ENCODE data around the gene SLC25A48. TPM values are rescaled to one million over a fixed set of nuclear protein-coding genes. Genes with fewer than 3 reads are reported as not detected.
A peak's percentile ranks its signal among the peaks of the same experiment; 100 is the strongest.
"Not testable (repeated sequence)": the region's sequence is repeated elsewhere in the genome, so short reads cannot be mapped to it uniquely, and the experiment has no call there.

The SLC25A48 gene
- polyA plus RNA-seq, 3 donors, result 2.7 to 3.8 (median 3.4) TPM

GRCh38 chr5:135829681-135830383, 4.6 kb upstream of the SLC25A48 start:
- peak; percentile 49 to 65 (median 56) for DNase-seq (ENCODE audit: low read depth in 3 of 3, low spot score in 2 of 3)

GRCh38 chr5:135830384-135830700, 4.1 kb upstream of the SLC25A48 start:
- no peak for DNase-seq (ENCODE audit: low read depth in 3 of 3, low spot score in 2 of 3)

DNA sequence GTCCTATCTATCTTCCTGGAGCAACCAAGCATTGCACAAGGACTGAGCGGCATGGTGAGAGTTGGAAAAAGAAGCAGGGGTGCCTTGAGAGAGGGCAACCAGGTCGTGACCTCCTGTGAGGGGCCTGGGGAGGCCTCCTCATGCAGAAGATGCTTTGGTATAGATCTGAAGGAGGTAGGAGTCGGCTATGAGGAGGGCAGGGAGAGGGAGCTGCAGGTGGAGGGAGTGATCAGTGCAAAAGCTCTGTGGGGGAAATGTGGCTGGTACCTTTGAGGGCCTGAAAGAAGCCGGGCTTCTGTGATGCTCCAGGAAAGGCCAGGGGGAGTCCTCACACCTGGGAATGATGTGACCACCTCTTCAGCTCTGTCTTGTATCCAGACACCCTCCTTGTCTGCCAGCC, 3.6 kb upstream of the SLC25A48 start:
- no peak for DNase-seq (ENCODE audit: low read depth in 3 of 3, low spot score in 2 of 3)

DNA sequence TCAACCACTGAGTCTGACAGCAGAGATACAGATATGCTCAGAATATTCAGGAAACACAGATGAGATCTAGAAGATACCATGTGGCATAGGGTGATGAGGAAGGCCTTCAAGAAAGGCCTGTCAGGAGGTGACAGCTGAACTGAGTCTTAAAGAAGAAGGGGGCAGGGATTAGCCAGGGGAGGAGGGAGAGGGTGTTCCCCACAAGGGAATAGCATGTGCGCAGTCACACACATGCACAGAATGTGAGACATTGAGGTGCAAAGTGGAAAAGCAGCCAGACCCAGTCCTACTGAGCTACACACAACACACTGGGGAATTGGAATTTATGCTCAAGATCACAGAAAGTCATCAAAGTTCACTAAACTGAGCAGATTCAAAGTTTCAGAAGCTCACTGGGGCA, 3.0 kb upstream of the SLC25A48 start:
- DNase-seq (ENCODE audit: low read depth in 3 of 3, low spot score in 2 of 3), result no peak

DNA sequence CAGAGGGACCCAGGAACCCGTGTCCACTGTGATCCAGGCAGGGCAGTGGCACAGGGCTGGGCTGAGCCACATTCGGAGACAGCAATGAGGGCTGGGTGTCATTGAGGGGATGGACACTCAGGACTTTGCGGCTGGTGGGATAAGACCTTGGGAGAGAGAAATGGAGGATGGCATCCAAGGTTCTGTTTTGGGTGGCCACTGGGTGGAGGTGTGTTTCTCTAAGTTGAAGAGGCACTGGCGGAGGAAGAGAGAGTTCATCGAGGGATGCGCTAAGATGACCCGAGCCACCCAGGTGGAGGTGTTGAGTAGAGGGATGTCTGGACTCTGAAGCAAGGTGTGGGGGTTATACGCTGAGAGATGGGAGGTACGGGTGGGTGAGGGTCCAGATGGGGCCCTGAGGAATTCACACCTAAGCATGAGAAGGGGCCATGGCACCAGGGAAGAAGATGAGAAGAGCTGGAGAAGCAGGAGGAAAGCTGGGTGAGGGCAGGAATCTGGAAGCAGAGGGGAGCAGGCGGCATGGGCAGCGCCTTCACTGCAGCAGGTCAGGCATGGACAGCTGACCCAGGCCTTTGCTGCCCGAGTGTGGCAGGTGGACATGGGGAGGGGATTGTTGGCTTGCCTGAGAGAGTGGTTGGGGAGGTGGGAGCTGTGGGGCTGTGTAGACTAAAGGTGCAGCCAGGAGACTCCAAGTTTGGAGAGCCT, 2.5 kb upstream of the SLC25A48 start:
- DNase-seq (ENCODE audit: low read depth in 3 of 3, low spot score in 2 of 3), result no peak

DNA sequence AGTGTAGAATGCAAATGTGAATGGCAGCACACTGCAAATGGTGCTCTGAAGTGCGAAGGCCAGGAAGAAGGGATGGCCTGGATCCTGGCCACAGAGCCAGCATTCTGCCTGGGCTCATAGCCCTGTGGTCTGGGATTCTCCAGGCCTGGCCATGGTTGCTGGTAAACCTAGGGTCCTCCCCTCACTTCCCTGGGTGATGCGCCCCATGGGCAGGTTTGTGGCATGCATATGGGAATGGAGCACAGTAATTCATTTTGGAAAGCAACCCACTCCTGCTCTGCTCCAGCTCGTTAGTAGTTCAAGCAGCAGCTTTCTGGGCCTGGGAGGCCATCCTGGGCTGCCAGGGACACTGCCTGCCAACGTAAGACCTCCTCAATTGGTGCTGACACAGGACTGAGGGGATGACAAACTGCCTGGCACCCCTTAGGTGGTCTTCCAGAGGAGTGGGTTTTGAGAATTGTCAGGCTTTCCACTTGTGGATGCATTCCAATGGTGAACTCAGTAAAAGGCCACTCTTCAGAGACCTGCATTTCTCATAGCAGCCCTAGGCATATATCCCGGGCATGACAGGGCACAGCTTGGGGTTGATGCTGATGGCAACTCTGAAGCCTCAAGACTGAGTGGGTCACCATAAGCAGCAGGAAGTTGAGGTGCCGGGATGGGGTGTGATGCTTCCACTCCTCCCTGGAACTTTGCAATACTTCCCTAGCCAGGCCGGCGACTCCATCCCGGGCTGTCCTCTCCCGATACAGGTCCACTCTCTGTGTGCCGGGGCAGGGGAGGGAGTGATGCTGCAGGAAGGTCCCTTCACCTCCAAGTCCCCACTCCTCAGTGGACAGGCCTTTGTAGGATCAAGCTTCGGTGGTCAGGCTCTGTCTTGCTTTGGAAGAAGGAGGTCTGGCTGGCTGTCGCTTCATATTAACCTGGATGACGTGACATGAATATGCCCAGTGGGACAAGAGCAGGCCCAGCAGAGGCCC, 1.2 kb upstream of the SLC25A48 start:
- DNase-seq (ENCODE audit: low read depth in 3 of 3, low spot score in 2 of 3), result no peak

DNA sequence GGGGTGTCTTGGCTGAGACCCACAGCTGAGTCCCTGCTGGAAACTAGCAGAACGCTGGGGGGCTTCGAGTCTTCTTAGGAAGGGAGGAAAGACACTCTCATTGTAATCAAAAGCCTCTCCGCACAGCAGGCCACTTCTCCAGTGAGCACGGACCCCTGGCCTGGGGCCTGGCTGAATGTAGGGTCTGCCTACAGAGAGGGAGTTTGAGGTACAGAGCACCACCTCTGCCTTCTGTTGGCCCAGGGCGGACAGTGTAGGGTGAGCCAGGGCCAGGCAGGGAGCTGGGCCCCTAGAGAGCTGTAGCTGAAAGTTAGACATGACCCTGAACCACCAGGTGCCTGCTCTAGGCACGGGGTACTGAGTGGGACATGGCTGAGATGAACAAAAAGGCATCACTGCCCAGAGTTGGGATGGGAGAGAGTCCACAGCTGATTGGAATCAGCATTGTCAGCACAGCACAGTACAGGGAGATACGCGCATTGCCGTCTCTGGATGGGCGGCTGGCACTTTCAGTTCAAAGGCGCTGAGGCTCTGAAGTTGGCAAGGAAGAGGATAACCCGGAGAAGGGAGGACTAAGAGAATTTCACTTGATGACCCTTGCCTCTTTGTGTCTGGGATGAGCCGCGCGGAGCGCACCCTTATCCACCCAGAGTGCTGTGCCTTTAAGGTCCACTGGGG, 363 bp upstream of the SLC25A48 start:
- peak in 2 of 3 donors; percentile 3 to 13 for DNase-seq (ENCODE audit: low read depth in 3 of 3, low spot score in 2 of 3)

GRCh38 chr5:135835766-135836165, 1.3 kb downstream of the SLC25A48 start:
- no peak for DNase-seq (ENCODE audit: low read depth in 3 of 3, low spot score in 2 of 3)

DNA sequence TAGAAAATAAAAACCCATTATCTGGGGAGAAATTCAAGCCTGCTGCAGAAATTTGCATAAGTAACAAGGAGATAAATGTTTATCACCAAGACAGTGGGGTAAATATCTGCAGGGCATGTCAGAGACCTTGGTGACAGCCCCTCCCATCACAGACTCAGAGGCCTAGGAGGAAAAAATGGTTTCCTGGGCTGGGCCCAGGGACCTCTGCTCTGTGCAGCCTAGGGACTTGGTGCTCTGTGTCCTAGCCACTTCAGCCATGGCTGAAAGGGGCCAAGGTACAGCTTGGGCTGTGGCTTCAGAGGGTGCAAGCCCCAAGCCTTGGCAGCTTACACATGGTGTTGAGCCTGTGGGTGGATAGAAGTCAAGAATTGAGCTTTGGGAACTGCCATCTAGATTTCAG, 3.9 kb downstream of the SLC25A48 start:
- not testable (repeated sequence) for DNase-seq (ENCODE audit: low read depth in 3 of 3, low spot score in 2 of 3)

DNA sequence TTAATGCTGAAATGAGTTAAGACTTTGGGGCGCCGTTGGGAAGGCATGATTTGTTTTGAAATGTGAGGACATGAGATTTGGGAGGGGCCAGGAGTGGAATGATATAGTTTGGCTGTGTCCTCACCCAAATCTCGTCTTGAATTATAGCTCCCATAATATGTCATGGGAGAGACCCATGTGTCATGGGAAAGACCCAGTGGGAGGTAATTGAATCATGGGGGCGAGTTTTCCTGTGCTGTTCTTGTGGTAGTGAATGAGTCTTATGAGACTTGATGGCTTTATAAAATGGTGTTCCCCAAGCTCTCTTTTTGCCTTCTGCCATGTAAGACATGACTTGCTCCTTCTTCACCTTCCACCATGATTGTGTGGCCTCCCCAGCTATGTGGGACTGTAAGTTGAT, 5.1 kb downstream of the SLC25A48 start:
- DNase-seq (ENCODE audit: low read depth in 3 of 3, low spot score in 2 of 3), result no peak

DNA sequence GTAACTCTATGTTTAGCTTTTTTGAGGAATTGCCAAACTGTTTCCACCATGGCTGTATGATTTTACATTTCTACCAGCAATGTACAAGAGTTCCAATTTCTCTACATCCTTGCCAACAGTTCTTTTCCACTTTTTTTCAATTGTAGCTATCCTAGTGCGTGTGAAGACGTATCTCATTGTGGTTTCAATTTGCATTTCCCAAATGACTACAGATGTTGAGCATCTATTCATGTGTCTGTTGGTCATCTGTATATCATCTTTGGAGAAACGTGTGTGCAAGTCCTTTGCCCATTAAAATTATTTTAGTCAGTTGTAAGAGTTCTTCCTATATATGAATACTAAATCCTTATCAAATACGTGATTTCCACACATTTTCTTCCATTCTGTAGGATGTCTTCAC, 6.5 kb downstream of the SLC25A48 start:
- no peak for DNase-seq (ENCODE audit: low read depth in 3 of 3, low spot score in 2 of 3)

DNA sequence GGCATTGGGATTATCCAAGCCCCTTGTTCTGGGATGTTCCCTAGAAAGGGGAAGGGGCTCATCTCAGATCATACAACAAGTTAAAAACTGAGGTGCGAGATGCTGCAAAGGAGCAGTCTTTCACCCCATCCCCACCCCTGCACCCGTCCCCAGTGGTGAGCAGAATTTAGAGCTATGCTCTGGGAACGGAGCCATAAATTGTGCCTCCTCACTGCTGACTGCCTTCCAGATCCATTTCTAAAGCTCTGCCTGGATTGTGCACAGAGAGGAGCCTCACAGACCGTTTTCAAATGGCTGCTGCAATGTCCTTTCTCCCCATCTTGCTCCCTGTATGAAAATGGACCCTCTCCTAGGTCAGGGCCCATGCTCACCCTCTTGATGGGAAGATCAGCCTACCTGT, 8.3 kb downstream of the SLC25A48 start:
- DNase-seq (ENCODE audit: low read depth in 3 of 3, low spot score in 2 of 3), result no peak

GRCh38 chr5:135843571-135844337, 9.3 kb downstream of the SLC25A48 start:
- DNase-seq (ENCODE audit: low read depth in 3 of 3, low spot score in 2 of 3), result no peak

DNA sequence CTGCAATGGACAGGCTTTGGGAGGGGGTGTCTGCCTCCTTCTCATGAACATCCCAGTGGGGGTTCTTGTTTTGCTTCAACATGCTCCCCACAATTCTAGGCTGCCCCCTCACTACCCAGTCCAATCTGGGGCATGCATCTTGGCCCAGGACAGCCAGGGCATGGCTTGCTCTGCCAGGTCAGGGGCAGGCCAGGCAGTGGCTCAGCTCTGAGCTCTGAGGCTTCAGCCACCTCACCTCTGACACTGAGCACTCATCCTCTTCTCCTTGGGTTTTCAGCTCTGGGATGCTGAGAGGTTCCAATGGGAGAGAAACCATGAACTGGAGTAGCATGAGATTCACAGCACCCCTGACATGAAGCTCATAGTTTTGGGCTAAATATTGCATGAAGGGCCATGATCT, 11.8 kb downstream of the SLC25A48 start:
- no peak for DNase-seq (ENCODE audit: low read depth in 3 of 3, low spot score in 2 of 3)

DNA sequence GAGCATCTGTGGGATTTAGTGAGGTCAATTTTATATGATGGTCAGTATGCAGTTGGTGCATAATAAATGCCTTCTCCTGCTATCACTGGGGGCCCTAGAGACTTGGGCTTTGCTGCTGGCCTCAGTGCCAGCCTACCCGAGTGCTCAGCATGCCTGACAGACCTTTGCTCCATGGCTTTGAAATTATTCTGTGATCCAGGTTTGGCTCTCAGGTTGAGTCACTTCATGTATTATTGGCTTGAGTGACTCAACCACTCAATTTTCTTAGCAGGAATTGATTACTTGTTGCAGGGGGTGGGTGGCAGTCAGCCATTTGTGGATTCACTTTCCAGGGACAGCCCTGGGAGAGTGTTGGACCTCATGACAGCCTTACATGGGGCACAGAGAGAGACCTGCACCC, 13.5 kb downstream of the SLC25A48 start:
- no peak for DNase-seq (ENCODE audit: low read depth in 3 of 3, low spot score in 2 of 3)

- DNase-seq (ENCODE audit: low read depth in 3 of 3, low spot score in 2 of 3), result no peak
These were observed 15.8 kb downstream of the SLC25A48 start for GRCh38 chr5:135850231-135850630.

DNA sequence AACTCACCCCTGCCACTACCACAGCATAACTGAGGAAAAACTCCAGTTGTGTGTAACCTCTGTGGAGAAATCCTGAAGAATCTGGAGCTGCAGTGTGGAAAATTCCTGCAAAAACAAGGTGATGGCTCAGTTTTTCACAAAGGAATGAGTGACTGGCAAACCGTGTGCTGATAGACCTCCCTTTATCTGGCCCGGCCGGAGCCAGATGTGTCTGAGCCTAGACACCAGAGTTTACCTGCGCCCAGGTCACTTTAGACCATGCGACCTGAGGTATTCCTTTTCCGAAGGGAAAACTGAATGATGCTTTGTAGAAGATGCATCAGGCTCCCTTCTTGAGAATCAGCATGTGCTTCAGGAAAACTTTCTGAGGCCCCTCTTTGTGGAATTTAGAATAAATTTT, 16.2 kb downstream of the SLC25A48 start:
- no peak for DNase-seq (ENCODE audit: low read depth in 3 of 3, low spot score in 2 of 3)

DNA sequence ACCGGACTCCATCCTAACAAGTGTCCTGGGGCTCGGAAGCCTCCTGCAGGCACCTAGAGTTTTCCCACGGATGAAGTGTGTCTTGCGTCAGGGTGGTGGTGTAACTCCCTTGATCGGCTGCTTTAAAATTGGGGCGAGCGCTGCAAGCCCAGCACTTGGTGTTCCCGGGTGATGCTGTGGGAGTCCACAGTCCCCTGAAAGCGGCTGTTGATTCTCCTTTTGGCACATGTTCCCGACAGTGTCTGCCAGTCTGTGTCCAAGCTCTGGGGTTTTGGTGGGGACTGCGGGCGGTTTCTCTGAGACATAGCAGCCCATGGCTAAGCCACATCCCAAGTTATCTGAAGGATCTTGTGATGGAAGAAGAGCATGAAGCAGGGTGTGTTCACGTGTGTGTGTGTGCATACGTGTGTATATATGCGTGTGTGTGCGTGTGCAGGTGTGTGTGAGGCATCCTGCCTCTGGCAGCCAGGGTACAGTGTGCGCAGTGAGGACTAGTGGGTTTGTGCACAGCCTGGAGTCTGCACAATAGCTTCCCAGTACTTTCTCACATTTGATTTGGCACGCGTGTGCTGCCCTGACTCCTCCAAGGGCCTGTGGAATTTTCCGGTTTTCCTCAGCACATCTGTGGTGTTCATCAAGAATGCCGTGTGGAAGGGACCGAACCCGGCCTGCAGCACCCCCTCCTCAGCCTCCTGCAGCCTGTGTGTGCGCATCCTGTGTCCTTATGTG, 16.9 kb downstream of the SLC25A48 start:
- DNase-seq (ENCODE audit: low read depth in 3 of 3, low spot score in 2 of 3), result no peak

Measured in right renal cortex interstitium (tissue), 3 donors.